ENCODE measurements around the gene MACROD2. TPM values are rescaled to one million over a fixed set of nuclear protein-coding genes. Genes with fewer than 3 reads are reported as not detected.

MACROD2 gene
- total RNA-seq, 1 experiment from 2014 or later: 1.6 TPM

GRCh38 chr20:15742627-15743026 lies 1747.3 kb downstream of the MACROD2 start:
- H3K79me2 ChIP-seq (ENCODE audit: insufficient read depth, low read length): no peaks in the 10 kb centered on the region
- no peak overlapping the region for H4K8ac ChIP-seq (replicated peaks; ENCODE audit: insufficient read length, low read depth, low read length)
- no peaks in the 10 kb centered on the region for H3K23me2 ChIP-seq (ENCODE audit: insufficient read length, low read depth, low read length, poor library complexity, severe bottlenecking)
- H3K36me3 Mint-ChIP-seq (ENCODE audit: insufficient read depth in 1 of 3, low read depth in 3 of 3): peaks cover 4 to 13% (median 8%) of the 10 kb centered on the region in 3 experiments
- no peak for DNase-seq
- H4K5ac ChIP-seq (ENCODE audit: insufficient read length, low read depth, low read length): no peak overlapping the region
- WGBS (ENCODE audit: extremely low coverage, insufficient read length, low lambda C conversion rate): no CpG with 5 or more reads among the region's 1 CpG
- H3K27me3 ChIP-seq (ENCODE audit: insufficient read depth, low read length): no peaks in the 10 kb centered on the region
- H3K9me3 ChIP-seq (ENCODE audit: control insufficient read depth, low read depth, low read length): no peaks in the 10 kb centered on the region
- H3K27ac Mint-ChIP-seq: no peak overlapping the region
- H3K4me1 Mint-ChIP-seq: peaks cover 0 to 7% of the 10 kb centered on the region in 2 experiments; a peak in 2 of 4 replicates
- no peak overlapping the region for H2BK20ac ChIP-seq (ENCODE audit: low read depth, low read length, poor library complexity, severe bottlenecking)
- H2AFZ ChIP-seq (ENCODE audit: low read length): no peak overlapping the region
- no peak overlapping the region for H3K23ac ChIP-seq (ENCODE audit: insufficient read length, low read depth, low read length)
- no peak overlapping the region for H3T11ph ChIP-seq (ENCODE audit: low read length)
- H2BK15ac ChIP-seq (ENCODE audit: low read depth, low read length): no peak overlapping the region
- no peaks in the 10 kb centered on the region for H4K20me1 ChIP-seq (ENCODE audit: control insufficient read depth, insufficient read depth, insufficient read length)
- H3K27ac ChIP-seq (ENCODE audit: insufficient read length, low read depth, low read length): no peak overlapping the region
- no peak overlapping the region for H3K9ac ChIP-seq (ENCODE audit: extremely low read depth, insufficient read length, low read length)
- no peaks in the 10 kb centered on the region for H3K4me1 ChIP-seq (ENCODE audit: insufficient read depth, low read length)
- no peak overlapping the region for H2BK12ac ChIP-seq (ENCODE audit: insufficient read length, low read depth, low read length)
- no peak overlapping the region for H2BK5ac ChIP-seq (ENCODE audit: insufficient read length, low read length)
- no peak overlapping the region for H3K4me3 Mint-ChIP-seq
- no peak overlapping the region for H2BK120ac ChIP-seq (ENCODE audit: low read depth, low read length, poor library complexity, severe bottlenecking)
- H3K14ac ChIP-seq (ENCODE audit: insufficient read depth, low read length): no peak overlapping the region
- no peak overlapping the region for H3K18ac ChIP-seq (ENCODE audit: insufficient read length, low read depth, low read length)
- H3K79me1 ChIP-seq (ENCODE audit: insufficient read depth, low read depth, low read length, poor library complexity, severe bottlenecking): no peaks in the 10 kb centered on the region
- no peak overlapping the region for H2AK5ac ChIP-seq (ENCODE audit: insufficient read length, low read length)
- no peaks in the 10 kb centered on the region for H3K27me3 Mint-ChIP-seq (ENCODE audit: low read depth)
- peaks cover 9 to 10% of the 10 kb centered on the region in 2 experiments for H3K9me3 Mint-ChIP-seq
- H4K91ac ChIP-seq (ENCODE audit: insufficient read length, low read depth, low read length): no peak overlapping the region
- no peak overlapping the region for H3K56ac ChIP-seq (ENCODE audit: insufficient read length, low read depth, low read length)
- no peak for TF ChIP-seq CTCF (conservative IDR thresholded peaks at IDR 0.05)
- no peak overlapping the region for H3K4me2 ChIP-seq (ENCODE audit: insufficient read depth, insufficient read length, low read length)
- no peak overlapping the region for H3K4ac ChIP-seq (ENCODE audit: low read depth, low read length)

Data from H9 (cell line).